GM15510 (cell line): ENCODE measurements around the gene TNS1.

Experiments used
- POLR2A ChIP-seq: IDR thresholded peaks from 3 replicates; pipeline ENCODE4 v1.6.1; 2011; ENCODE audit warnings: borderline replicate concordance; ENCODE audit not compliant: insufficient read length; ENCODE audit errors: extremely low read depth

The TNS1 gene

GRCh38 chr2:217886091-217886490 lies 116.7 kb downstream of the TNS1 start:
- no peak for TF ChIP-seq POLR2A

DNA sequence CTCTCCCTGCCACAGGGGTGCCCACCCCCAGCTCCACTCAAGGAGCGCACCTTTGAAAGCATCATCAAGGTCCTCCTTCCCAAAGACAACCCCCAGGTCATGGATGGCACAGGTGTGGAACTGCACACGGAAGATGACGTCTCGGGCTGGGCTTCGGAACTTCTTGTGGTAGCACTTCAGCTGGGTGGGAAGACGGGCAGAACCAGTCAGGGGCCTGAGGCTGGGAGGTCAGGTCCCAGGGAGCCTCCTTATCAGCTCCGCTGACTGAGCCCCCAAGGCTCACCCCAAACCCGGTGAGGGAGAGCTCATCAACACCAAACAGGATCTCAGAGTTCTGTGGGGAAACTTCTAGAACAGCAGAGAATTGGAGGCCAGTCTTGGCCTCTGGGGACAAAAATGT lies 117.8 kb downstream of the TNS1 start:
- no peak for TF ChIP-seq POLR2A

DNA sequence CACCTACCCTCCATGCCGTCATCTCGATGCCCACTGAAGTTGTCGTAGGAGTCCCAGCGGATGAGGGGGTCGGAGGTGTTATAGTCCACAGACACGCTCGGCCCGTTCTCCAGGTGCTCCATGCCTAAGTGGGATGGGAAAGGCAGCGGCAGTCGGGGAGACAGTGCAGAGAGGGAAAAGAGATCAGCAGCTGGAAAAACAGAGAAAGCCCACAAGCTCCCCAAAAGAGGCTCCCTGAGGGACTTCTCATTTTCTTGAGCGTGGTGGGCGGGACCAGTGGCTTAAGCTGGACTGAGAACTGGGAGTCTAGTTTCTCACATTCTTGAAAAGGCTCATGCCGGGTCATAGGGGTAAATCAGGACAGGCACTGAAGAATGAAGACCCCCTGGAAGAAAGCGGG lies 121.9 kb downstream of the TNS1 start:
- TF ChIP-seq POLR2A: no peak

DNA sequence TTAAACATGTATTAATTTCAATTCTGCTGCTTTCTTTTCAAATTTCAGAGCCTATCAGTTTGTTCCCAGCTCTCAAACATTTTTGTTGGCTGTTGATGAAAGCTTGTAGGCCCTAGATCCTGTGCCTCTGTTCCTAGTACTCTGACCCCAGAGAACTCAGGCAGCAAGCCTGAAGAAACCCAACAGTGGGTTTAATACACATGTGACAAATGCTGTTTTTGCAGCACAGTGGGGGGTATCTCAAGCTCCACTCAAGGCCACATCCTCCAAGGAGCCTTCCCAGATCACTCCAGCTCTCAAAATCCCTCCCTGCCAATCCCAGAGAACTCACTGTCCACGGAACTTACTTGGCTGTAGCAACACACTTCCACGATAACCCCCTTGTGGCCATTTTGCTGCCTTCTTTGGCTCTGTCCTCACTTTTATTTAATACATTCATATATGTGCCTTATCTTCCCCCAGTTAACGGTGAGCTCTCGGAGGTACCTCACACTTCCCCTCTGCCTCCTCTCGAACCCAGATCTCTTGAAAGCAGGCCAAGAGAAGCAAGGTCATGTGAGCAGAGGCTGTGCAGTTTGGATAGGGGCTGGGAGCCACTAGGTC lies 122.4 kb downstream of the TNS1 start:
- TF ChIP-seq POLR2A: no peak

GRCh38 chr2:217878915-217879590 lies 123.7 kb downstream of the TNS1 start:
- TF ChIP-seq POLR2A: no peak

DNA sequence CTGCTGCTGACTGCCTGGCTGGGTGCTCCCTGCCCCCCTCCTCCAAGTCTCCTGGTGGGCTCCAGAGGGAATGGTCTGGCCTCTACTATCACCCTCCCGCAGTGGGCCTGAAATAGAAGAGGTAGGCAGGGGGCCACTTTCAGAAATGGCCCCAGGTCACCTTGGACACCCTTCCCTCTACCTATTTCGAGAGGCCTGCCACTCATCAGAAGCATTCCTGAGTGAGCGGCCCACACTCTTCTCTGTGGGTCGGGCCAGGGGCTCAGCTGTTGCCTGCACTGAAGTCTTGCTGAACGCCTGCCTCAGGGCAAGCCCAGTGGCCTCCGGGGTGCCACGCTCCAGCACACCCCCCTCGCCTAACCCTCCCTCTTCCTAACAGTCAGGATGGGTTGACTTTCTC lies 124.9 kb downstream of the TNS1 start:
- no peak for TF ChIP-seq POLR2A

DNA sequence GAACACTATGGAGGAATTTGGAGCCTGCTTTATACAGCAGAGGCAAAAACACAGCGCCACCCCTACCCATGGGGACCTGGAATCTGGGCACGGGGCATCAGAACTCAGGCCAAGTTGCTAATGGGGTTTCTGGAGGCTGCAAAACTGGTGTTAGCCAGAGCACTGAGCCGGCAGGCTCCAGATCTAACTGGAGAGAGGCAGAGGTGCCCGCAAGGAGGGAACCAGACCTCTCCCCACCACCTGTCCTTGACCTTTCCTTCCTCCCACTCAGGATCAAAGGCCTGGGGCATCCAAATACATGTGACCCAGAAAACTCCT lies 126.6 kb downstream of the TNS1 start:
- no peak for TF ChIP-seq POLR2A

- TF ChIP-seq POLR2A: no peak
Measured at GRCh38 chr2:217875556-217876252, 127.1 kb downstream of the TNS1 start.

GRCh38 chr2:217875138-217875537 lies 127.7 kb downstream of the TNS1 start:
- no peak for TF ChIP-seq POLR2A

DNA sequence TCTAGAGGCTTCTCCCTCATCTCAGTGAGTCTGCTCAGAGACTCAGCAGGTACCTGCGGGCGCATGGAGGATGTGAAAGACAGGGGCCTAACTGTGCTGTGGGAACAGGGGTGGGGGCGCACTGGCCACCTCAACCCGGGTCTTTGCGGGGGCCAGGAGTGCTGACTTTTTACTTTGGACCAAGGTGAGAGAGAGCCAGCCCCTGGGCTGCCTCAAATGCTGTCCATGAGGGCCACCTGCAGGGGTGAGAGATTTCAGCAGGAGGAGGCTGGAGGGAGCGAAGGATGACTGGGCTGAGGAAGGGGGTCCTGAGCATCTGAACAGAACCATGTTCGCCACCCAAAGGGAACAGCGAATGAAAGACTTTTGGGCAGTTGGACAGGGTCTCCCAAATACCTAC lies 129.4 kb downstream of the TNS1 start:
- TF ChIP-seq POLR2A: no peak

DNA sequence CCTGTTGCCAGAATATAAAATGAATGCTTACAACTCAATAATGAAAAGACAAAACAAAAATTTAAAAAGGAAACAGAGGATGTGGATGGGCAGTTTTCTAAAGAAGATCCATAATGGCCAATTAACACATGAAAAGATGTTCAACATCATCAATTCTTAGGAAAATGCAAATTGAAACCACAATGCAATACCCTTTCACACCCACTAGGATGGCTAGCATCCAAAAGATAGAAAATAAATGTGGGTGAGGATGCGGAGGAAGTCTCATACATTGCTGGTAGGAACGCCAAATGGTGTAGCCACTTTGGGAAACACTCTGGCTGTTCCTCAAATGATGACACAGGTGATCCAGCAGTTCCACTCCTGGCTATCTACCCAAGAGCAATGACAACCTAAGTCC lies 130.5 kb downstream of the TNS1 start:
- no peak for TF ChIP-seq POLR2A

- TF ChIP-seq POLR2A: no peak
Measured at GRCh38 chr2:217870528-217871011, 132.2 kb downstream of the TNS1 start.

DNA sequence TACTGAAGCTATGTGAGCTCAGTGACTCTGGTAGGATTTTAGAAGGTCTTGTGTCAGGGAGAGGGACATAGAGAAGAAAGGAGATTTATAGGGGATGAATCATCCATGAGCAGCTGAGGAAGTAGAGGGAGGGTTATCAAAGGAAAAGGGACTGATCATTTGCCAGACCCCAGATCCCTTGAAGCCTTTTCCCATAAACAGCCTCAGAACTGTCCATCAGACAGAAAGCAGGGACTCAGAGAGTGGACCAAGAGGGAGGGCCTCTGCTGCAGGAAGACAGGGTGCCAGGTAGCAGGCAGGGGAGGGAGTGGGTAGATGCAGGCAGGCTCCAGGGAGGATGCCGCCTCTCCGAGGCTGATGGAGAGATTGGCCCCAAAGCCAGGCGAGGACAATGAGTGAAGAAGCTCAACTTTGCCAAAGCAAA lies 133.9 kb downstream of the TNS1 start:
- TF ChIP-seq POLR2A: no peak

- no peak for TF ChIP-seq POLR2A
Measured at GRCh38 chr2:217868265-217868892, 134.4 kb downstream of the TNS1 start.

DNA sequence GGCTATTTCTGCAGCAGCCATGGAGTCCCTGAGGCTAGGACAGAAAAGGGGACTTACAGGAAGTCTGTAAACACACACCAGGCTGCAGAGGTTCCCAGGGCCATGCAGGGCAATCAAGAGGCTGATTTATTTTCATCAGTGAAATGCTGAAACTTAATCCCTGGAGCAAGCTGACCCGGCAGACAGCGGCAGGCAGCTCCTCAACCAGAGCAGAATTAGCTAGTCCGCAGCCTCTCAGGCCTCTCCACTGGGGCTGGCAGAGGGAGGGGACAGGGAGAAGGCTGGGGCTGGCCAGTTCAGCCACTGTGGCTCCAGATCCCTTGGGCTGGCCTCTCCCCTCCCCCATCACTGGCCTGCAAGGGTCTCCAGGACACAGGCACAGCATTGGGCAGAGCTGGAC lies 136.3 kb downstream of the TNS1 start:
- no peak for TF ChIP-seq POLR2A
